ENCODE measurements around the gene DNAJC16.
A peak's percentile ranks its signal among the peaks of the same experiment; 100 is the strongest.
"Not testable (repeated sequence)": the region's sequence is repeated elsewhere in the genome, so short reads cannot be mapped to it uniquely, and the experiment has no call there.

The DNAJC16 gene

GRCh38 chr1:15526490-15527339 lies at the start of gene DNAJC16:
Gene DNAJC16 (plus strand): TSS chr1:15526848. CDS start chr1:15529106, 2,258 bp downstream.
- peak; percentile 99 for DNase-seq

- DNase-seq: no peak
Measured at GRCh38 chr1:15476927-15477326, 49.7 kb upstream of the DNAJC16 start.

GRCh38 chr1:15477646-15478212 lies 48.9 kb upstream of the DNAJC16 start:
- DNase-seq: no peak

- no peak for DNase-seq
Measured at GRCh38 chr1:15479654-15480347, 46.8 kb upstream of the DNAJC16 start.

GRCh38 chr1:15482455-15482854 lies 44.2 kb upstream of the DNAJC16 start:
- DNase-seq: not testable (repeated sequence)

- not testable (repeated sequence) for DNase-seq
Measured at GRCh38 chr1:15482983-15483543, 43.6 kb upstream of the DNAJC16 start.

GRCh38 chr1:15483971-15484370 lies 42.7 kb upstream of the DNAJC16 start:
- DNase-seq: no peak

GRCh38 chr1:15484443-15484842 lies 42.2 kb upstream of the DNAJC16 start:
- not testable (repeated sequence) for DNase-seq

- DNase-seq: no peak
Measured at GRCh38 chr1:15485636-15486035, 41.0 kb upstream of the DNAJC16 start.

GRCh38 chr1:15486844-15487610 lies 39.6 kb upstream of the DNAJC16 start:
- not testable (repeated sequence) for DNase-seq

- DNase-seq: no peak
Measured at GRCh38 chr1:15488371-15488770, 38.3 kb upstream of the DNAJC16 start.

GRCh38 chr1:15489052-15489736 lies 37.5 kb upstream of the DNAJC16 start:
- DNase-seq: no peak

- DNase-seq: not testable (repeated sequence)
Measured at GRCh38 chr1:15491010-15491409, 35.6 kb upstream of the DNAJC16 start.

GRCh38 chr1:15492596-15492995 lies 34.1 kb upstream of the DNAJC16 start:
- no peak for DNase-seq

GRCh38 chr1:15493869-15494390 lies 32.7 kb upstream of the DNAJC16 start:
- DNase-seq: no peak

- no peak for DNase-seq
Measured at GRCh38 chr1:15500184-15501178, 26.2 kb upstream of the DNAJC16 start.

GRCh38 chr1:15501208-15502032 lies 25.2 kb upstream of the DNAJC16 start:
- peak; percentile 57 for DNase-seq

GRCh38 chr1:15504436-15504835 lies 22.2 kb upstream of the DNAJC16 start:
- DNase-seq: no peak

GRCh38 chr1:15506831-15507230 lies 19.8 kb upstream of the DNAJC16 start:
- DNase-seq: no peak
